AG04450 (cell line): ENCODE results near the gene TSPEAR. TPM values are rescaled to one million over a fixed set of nuclear protein-coding genes. Genes with fewer than 3 reads are reported as not detected.
"Not testable (repeated sequence)": the region's sequence is repeated elsewhere in the genome, so short reads cannot be mapped to it uniquely, and the experiment has no call there.

Experiments used
- CTCF ChIA-PET: fragments of 300-600, 350-600 bp; formaldehyde crosslinking; extraction: SDS; loops from one replicate; lab custom pipeline; 2022; ENCODE audit warnings: antibody characterized with exemption, inconsistent platforms; lab: Charles Lee
- POLR2A ChIA-PET: fragments of 350-600 bp; formaldehyde crosslinking; extraction: SDS; loops from one replicate; lab custom pipeline; 2021; ENCODE audit warnings: antibody characterized with exemption, inconsistent platforms; lab: Yijun Ruan, JAX
- DNase-seq: peaks from one replicate; pipeline ENCODE4 v3.0.0-alpha.2; 2011; ENCODE audit warnings: low read depth, low spot score
- H3K27ac ChIP-seq: one replicate; pipeline ENCODE4 v1.5.1; 2012; ENCODE audit warnings: low read depth, low read length, control low read depth
- H3K27me3 ChIP-seq: one replicate; pipeline ENCODE4 v1.6.0; 2012; ENCODE audit warnings: low read length; ENCODE audit not compliant: control insufficient read depth, insufficient read depth
- H3K4me3 ChIP-seq: 2 replicates; pipeline ENCODE4 v1.5.1; 2011; ENCODE audit warnings: mild to moderate bottlenecking, low read depth, low read length, control low read depth
- H3K9me3 ChIP-seq: 2 replicates; pipeline ENCODE4 v1.5.1; 2012; ENCODE audit warnings: low read length; ENCODE audit not compliant: control insufficient read depth, insufficient read depth
- polyA plus RNA-seq: library from polyadenylated mRNA; depleted of rRNA; stranded (reverse); fragments of >200 nt; gene quantifications from 2 replicates; pipeline ENCODE4 v1.2.3, GENCODE V29; 2011
- TF ChIP-seq, protein P1 (sequence below): IDR thresholded peaks from 2 replicates; pipeline ENCODE4 v1.5.1; 2011; ENCODE audit warnings: low read depth, low read length, control low read depth, inconsistent platforms

TSPEAR gene
- polyA plus RNA-seq, 1 experiment, result not detected

- POLR2A ChIA-PET, result no interaction called here
- CTCF ChIA-PET, result no interaction called here
- no peak for DNase-seq
- peaks cover 14% of the 10 kb centered on the region for H3K27me3 ChIP-seq
- TF ChIP-seq, protein P1, sequence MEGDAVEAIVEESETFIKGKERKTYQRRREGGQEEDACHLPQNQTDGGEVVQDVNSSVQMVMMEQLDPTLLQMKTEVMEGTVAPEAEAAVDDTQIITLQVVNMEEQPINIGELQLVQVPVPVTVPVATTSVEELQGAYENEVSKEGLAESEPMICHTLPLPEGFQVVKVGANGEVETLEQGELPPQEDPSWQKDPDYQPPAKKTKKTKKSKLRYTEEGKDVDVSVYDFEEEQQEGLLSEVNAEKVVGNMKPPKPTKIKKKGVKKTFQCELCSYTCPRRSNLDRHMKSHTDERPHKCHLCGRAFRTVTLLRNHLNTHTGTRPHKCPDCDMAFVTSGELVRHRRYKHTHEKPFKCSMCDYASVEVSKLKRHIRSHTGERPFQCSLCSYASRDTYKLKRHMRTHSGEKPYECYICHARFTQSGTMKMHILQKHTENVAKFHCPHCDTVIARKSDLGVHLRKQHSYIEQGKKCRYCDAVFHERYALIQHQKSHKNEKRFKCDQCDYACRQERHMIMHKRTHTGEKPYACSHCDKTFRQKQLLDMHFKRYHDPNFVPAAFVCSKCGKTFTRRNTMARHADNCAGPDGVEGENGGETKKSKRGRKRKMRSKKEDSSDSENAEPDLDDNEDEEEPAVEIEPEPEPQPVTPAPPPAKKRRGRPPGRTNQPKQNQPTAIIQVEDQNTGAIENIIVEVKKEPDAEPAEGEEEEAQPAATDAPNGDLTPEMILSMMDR, result no peak
- H3K4me3 ChIP-seq, result no peak overlapping the region
- no peaks in the 10 kb centered on the region; the same call in 1 of the 2 replicates for H3K9me3 ChIP-seq
- no peak overlapping the region for H3K27ac ChIP-seq
Observed at GRCh38 chr21:44593598-44594405, 117.6 kb downstream of the TSPEAR start.

- ChIA-PET CTCF (no interaction called here), POLR2A (no interaction called here)
- Histone ChIP-seq H3K4me3 (no peak within 1 kb of the TSS), H3K27me3 (peaks cover 14% of the 10 kb centered on the region), H3K9me3 (no peaks in the 10 kb centered on the region; the same call in 1 of the 2 replicates), H3K27ac (no peak within 1 kb of the TSS)
- TF ChIP-seq, protein P1, result no peak
- no peak for DNase-seq
Observed at GRCh38 chr21:44592446-44593311, 118.7 kb downstream of the TSPEAR start, which contains the start of gene KRTAP10-6. TSS of gene KRTAP10-6 (minus strand) at chr21:44592505. CDS start at chr21:44592484, 21 bp downstream.

- H3K27ac ChIP-seq, CTCF ChIA-PET, H3K9me3 ChIP-seq, H3K4me3 ChIP-seq, DNase-seq, POLR2A ChIA-PET: not testable (repeated sequence)
- H3K27me3 ChIP-seq, result peaks cover 14% of the 10 kb centered on the region
Observed at GRCh38 chr21:44591801-44592130, 119.6 kb downstream of the TSPEAR start.

DNA sequence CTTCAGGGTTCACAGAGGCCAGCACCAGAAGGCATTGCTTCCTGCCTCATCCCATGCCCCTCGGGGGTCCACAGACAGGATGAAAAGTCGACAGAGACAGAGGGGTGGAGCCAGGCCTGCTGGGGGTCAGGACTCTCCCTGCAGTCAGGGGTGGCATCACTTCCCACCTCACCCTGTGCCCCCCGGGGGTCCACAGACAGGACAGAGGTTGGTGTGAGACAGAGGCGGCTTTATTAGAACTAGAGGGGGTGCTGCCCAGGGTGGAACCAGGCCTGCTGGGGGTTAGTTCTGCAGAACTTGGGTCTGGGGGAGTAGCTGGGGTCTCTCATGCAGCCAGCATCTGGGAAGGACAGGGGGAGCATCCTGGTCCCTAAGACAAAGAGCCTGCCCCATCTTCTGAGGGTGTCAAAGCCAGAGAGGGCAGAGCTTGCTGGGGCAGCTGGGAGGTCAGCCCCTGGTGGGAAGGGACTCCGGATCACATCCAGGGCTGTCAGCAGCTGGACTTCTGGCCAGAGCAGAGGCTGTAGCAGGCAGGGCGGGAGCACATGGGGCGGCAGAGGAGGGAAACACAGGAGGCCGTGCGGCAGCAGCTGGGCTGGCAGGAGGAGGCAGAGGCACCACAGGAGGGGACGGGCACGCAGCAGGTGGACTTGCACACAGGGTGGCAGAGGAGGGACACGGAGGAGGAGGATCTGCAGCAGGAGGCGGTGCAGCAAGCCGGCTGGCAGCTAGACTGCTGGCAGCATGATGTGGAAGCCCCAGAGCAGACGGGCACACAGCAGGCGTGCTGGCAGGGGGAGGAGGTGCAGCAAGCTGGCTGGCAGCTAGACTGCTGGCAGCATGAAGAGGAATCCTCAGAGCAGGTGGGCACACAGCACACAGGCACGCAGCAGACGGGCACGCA is 120.2 kb downstream of the TSPEAR start:
- H3K27me3 ChIP-seq, result peaks cover 11% of the 10 kb centered on the region
- DNase-seq, H3K27ac ChIP-seq, CTCF ChIA-PET, H3K9me3 ChIP-seq, POLR2A ChIA-PET, H3K4me3 ChIP-seq: not testable (repeated sequence)

DNA sequence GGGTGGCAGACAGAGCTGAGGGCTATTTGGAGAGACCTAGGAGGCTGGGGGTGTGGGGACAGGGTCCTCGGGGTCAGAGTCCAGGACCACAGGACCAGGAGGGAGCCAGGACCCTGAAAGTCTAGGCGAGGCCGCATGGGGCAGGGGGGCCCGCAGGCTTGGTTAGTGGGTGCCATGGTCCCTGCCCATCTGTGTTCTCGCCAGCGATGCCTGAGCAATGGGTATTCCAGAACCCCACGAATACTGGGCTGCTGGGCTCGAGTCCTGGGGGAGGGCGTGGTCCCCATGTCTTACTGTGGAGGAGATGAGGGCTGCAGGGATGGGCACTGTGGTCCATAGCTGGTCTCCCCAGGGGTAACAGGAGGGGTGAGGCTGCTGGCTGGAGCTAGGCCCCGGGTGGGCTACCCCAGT is 121.1 kb downstream of the TSPEAR start:
- Histone ChIP-seq H3K27ac (no peak overlapping the region), H3K27me3 (peaks cover 10% of the 10 kb centered on the region), H3K4me3 (no peak overlapping the region), H3K9me3 (no peaks in the 10 kb centered on the region; the same call in 1 of the 2 replicates)
- ChIA-PET POLR2A (no interaction called here), CTCF (no interaction called here)
- DNase-seq, result no peak
- TF ChIP-seq, protein P1, result no peak
